Neural cell (in vitro differentiated cells): Measurements from ENCODE around the gene SLC43A1.

Source experiments
- EP300 ChIP-seq: fragments of 450-650 bp; conservative IDR thresholded peaks from 2 replicates; pipeline ENCODE4 v1.6.1; 2014; ENCODE audit warnings: antibody characterized with exemption, mild to moderate bottlenecking, moderate library complexity; ENCODE audit not compliant: poor library complexity, severe bottlenecking
- EZH2 ChIP-seq: fragments of 200-600, 300-800 bp; shearing (Covaris generic), sonication (generic); IDR thresholded peaks from 2 replicates; pipeline ENCODE4 v1.6.1; 2014; ENCODE audit warnings: antibody characterized with exemption, low read length, borderline replicate concordance, mild to moderate bottlenecking; ENCODE audit not compliant: insufficient read depth, poor library complexity, severe bottlenecking
- MXI1 ChIP-seq: fragments of 450-650 bp; conservative IDR thresholded peaks from 2 replicates; pipeline ENCODE4 v1.6.1; 2014; ENCODE audit warnings: antibody characterized with exemption, mild to moderate bottlenecking; ENCODE audit not compliant: poor library complexity, severe bottlenecking
- POLR2AphosphoS5 ChIP-seq: IDR thresholded peaks from 2 replicates; pipeline ENCODE4 v1.6.1; 2012
- RAD21 ChIP-seq: fragments of 450-650 bp; conservative IDR thresholded peaks from 2 replicates; pipeline ENCODE4 v1.6.1; 2014; ENCODE audit warnings: antibody characterized with exemption, mild to moderate bottlenecking, moderate library complexity
- REST ChIP-seq: IDR thresholded peaks from 2 replicates; pipeline ENCODE4 v1.6.1; 2012; ENCODE audit warnings: borderline replicate concordance
- TAF1 ChIP-seq: IDR thresholded peaks from 2 replicates; pipeline ENCODE4 v1.6.1; 2012; ENCODE audit warnings: low read depth
- TF ChIP-seq, protein P1 (sequence below): fragments of 450-650 bp; IDR thresholded peaks from 2 replicates; pipeline ENCODE4 v1.5.1; 2014; ENCODE audit warnings: antibody characterized with exemption, mild to moderate bottlenecking, moderate library complexity; ENCODE audit not compliant: poor library complexity, severe bottlenecking

DNA sequence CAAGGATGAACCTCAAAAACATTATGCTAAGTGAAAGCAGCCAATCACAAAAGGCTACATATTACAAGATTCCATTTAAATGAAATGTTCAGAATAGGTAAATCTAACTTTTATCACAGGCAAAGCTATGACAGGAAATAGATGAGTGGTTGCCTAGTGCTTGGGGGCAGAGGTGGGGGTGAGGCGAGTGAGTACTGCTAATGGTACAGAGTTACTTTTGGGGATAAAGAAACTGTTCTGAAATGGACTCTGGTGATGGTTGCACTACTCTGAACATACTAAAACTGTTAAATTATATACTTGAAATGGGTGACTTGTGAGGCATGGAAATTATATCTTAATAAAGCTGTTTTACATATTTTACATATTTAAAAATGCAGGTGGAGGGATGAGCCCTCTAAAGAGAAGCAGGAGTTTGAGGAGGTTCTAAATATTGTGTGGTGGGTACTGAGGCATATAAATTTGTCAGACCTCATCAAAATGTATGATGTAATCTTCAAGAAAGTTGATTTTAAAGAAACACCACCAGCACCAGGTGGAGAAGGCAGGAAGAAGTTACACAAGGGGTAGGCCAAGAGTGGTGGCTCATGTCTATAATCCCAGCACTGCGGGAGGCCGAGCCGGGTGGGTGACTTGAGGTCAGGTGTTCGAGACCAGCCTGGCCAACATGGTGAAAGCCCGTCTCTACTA, 3.6 kb downstream of the SLC43A1 start:
- TF ChIP-seq, protein P1, sequence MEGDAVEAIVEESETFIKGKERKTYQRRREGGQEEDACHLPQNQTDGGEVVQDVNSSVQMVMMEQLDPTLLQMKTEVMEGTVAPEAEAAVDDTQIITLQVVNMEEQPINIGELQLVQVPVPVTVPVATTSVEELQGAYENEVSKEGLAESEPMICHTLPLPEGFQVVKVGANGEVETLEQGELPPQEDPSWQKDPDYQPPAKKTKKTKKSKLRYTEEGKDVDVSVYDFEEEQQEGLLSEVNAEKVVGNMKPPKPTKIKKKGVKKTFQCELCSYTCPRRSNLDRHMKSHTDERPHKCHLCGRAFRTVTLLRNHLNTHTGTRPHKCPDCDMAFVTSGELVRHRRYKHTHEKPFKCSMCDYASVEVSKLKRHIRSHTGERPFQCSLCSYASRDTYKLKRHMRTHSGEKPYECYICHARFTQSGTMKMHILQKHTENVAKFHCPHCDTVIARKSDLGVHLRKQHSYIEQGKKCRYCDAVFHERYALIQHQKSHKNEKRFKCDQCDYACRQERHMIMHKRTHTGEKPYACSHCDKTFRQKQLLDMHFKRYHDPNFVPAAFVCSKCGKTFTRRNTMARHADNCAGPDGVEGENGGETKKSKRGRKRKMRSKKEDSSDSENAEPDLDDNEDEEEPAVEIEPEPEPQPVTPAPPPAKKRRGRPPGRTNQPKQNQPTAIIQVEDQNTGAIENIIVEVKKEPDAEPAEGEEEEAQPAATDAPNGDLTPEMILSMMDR = no peak
- TF ChIP-seq POLR2AphosphoS5 = no peak
- no peak for TF ChIP-seq RAD21
- no peak for TF ChIP-seq TAF1
- TF ChIP-seq REST = no peak
- TF ChIP-seq EP300 = no peak
- TF ChIP-seq EZH2 = no peak
- TF ChIP-seq MXI1 = no peak
